PC-3 (cell line): ENCODE measurements around the gene TRMT61A.

Experiments
- CTCF ChIP-seq: fragments of 300-600 bp; sonication (generic); conservative IDR thresholded peaks from 2 replicates; pipeline ENCODE4 v1.5.1; 2017; ENCODE audit warnings: antibody characterized with exemption, low read depth, mild to moderate bottlenecking, low read length
- EZH2phosphoT487 ChIP-seq: fragments of 300-600 bp; sonication (generic); IDR thresholded peaks from 2 replicates; pipeline ENCODE4 v1.6.1; 2018; ENCODE audit warnings: mild to moderate bottlenecking, antibody characterized with exemption, low read length, borderline replicate concordance

- no peak for TF ChIP-seq CTCF
- TF ChIP-seq EZH2phosphoT487 = no peak
Measured at GRCh38 chr14:103584326-103584915, 55.4 kb downstream of the TRMT61A start.
